Fibroblast of skin of abdomen (primary cell): Measurements from ENCODE around the gene TNC. TPM values are rescaled to one million over a fixed set of nuclear protein-coding genes. Genes with fewer than 3 reads are reported as not detected.

Experiments used
- DNase-seq: peaks from one replicate; pipeline ENCODE4 v3.0.0-alpha.2; 2013
- polyA plus RNA-seq, 2 experiments: library from polyadenylated mRNA; unstranded; fragments of 120-200 nt; gene quantifications; one replicate each; pipeline ENCODE4 v1.2.1, GENCODE V29; 2013; ENCODE audit not compliant: insufficient read length in 2 of 2

The TNC gene
- polyA plus RNA-seq (2013, experiment 1 of 2; ENCODE audit: insufficient read length) = 1,884 TPM
- 1,732 TPM for polyA plus RNA-seq (2013, experiment 2 of 2; ENCODE audit: insufficient read length)

DNA sequence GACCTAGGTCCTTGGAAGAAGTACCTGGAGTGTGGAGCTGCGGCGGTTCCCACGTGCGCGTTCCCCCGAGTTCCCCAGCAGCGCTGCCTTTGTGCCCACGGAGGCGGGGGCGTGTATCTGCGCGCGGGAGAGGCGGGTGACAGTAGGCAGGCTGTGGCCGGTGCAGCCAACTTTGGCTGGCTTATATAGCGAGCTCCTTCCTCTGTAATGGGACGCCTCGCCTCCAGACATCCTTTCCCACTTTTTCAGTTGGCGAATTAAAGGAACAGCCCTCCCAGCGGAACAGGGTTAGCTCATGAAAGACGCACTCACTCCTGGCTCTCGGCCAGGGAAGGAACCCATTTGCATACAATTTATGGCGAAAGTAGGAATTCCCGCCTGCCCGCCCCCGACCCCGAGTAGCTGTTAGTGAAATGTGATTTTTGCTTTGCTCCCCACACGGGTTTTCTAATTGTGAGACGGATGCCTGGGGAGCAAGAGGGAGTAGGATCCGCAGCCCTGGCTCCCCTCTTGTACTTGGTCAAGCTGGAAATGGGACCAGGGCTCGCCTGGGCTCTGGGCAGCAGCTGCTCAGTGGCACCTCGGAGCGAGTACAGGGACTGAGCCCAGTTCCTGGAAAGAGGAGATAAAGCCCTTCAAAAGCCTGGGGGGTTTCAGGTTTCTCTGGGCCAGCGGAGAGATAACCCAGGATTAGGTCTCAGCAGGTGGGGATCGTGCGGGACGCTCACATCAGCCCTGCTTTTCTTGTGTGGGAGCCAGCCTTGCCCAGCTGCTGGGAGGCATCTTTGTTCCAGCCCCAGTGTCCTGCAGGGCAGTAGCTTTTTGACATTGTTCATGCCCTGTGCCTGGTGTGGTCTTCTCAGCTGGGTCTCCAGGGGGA lies at the start of gene TNC:
Gene TNC, minus strand, starts transcription at position 159 of the 880 bp plus-strand sequence. CDS start 27,139 bp downstream, outside the sequence.
- DNase-seq = peak; percentile 99

DNA sequence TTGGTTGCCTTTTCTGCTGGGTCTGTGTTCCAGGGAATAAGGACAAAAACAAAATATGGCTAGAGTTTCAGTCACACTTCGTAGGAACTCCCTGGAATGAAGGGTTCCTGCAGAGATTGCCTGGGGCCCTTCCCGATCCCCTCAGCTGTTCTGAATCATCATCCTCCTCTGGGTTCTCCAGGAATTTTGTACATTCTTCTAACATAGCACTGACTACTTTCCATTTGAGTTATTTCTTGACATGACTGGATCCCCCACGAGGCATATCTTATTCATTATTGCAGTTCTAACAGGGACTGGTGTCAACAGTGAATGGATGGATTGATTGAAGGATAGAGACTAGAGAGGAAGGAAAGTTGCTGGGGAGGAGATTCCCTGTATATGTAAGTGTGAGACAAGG lies 49.2 kb upstream of the TNC start:
- DNase-seq = peak; percentile 96

DNA sequence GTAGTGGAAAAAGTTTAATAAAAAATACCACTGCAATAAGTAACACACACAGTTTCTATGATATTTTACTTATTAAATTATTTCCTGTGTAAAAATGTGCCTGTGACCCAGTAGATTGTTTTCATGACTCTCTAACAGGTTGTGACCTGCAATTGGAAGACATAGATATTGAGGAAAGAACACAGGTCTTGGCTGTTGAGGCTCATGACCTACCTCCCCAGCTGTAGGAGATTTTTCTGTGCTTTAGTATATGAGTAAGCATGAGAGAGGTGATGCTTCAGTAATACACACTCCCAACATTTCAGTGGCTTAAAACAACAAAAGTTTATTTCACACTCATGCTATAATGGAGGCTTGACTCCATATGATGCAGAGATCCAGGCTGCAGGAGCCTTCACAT lies 47.3 kb upstream of the TNC start:
- no peak for DNase-seq

DNA sequence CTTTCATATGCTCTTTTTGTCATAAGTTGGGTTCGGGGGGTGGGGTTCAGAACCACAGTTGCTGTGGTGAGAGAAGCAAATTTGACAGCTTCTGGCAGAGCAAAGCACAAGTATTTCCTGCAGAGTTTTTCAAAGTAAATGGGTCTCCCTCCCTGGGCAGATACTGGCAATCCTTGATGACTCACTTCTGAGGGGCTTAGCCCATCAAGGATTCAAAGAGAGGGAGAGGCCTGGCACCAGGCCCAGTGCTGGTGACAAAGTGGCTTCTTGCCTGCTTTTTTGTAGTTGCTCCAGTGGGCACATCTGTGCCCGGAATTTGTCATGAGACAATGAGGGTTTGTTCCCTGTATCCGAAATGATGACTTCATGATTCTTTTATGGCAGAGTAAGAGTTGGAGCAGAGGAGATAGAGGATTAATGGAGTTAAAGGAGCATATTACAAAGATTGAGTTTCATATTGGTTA lies 46.6 kb upstream of the TNC start:
- DNase-seq = peak; percentile 74

GRCh38 chr9:115162946-115163345 lies 45.0 kb upstream of the TNC start:
- no peak for DNase-seq

- no peak for DNase-seq
These were observed 43.5 kb upstream of the TNC start for GRCh38 chr9:115161446-115161845.

GRCh38 chr9:115158661-115159481 lies 40.9 kb upstream of the TNC start:
- peak; percentile 85 for DNase-seq

DNA sequence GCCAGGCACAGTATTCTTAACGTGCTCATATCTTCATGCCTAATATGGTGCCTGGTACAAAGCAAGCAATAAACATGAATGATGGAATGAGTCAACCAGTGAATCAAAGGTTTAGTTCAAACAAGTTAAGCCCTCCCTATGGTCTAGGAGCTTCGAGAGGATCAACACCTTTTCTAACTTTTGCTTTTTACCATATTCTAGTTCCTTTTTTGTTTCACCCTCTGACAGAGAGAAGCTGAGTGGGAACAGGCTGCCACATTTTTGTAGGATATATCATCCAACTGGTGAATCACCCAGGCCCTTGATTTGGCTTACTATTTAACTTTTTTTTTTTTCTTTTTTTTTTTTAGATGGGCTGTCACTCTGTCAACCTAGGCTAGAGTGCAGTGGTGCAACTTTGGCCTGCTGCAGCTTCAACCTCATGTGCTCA lies 39.3 kb upstream of the TNC start:
- peak; percentile 93 for DNase-seq

- DNase-seq = no peak
These were observed 37.1 kb upstream of the TNC start for GRCh38 chr9:115155037-115155436.

DNA sequence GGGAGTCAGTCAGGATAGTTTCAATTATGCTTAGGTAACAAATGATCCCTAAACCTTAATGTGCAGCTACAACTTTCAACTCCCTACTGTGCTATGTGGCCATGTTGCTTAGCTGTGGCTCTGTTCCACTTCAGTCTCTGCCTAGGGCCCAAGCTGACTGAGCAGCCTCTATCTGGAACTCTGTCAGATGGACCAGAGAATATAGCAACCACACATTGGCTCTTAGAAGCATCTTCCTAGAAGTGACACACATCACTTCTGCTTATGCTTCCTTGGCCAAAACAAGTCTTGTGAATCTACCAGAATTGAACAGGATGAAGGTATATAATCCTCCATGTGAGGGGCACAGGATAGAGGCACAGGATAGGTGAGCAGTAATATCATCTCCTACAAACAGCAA lies 36.7 kb upstream of the TNC start:
- no peak for DNase-seq

DNA sequence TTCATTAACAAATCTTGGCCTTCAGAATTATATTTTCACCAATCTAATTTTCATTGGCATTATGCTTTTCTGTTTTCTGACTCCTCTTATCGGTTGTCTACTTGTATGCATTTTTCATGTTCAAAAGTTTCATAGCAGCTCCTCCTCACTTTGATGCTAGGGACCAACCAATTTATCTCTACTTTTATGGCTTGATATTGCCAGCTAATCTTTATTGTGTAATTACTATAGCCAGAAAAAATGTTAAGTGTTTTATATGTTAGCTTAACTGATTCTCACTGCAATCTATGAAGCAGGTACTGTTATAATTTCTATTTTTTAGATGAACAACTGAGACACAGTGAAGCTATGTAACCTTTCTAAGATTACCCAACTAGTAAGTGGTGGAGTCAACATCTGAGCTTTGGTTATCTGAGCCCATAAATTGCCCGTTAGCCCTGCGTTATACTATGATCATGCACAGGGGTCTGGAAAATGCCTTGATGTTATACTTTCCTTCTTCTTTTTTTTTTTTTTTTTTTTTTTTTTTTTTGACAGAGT lies 34.4 kb upstream of the TNC start:
- no peak for DNase-seq

GRCh38 chr9:115148721-115149120 lies 30.8 kb upstream of the TNC start:
- no peak for DNase-seq

GRCh38 chr9:115146581-115147021 lies 28.6 kb upstream of the TNC start:
- DNase-seq = peak; percentile 95

- peak; percentile 85 for DNase-seq
These were observed 26.7 kb upstream of the TNC start for GRCh38 chr9:115144706-115145105.

DNA sequence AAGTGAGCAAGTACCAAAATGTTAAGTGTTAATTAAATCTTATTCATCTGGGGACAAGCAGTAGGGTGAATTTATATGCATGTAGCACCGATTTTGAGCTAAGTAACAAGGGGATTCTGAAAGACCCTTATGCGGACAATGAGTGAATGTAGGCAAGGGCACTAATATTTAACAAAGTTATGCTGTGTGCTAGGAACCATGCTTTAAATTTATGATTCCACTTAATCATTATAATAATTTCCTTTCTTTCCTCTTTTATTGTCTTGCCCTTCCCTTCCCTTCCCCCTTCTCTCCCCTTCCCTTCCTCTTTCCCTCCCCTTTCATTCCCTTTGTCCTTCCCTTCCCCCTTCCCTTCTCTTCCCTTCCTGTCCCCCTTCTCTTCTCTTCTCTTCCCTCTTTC lies 25.7 kb upstream of the TNC start:
- no peak for DNase-seq

DNA sequence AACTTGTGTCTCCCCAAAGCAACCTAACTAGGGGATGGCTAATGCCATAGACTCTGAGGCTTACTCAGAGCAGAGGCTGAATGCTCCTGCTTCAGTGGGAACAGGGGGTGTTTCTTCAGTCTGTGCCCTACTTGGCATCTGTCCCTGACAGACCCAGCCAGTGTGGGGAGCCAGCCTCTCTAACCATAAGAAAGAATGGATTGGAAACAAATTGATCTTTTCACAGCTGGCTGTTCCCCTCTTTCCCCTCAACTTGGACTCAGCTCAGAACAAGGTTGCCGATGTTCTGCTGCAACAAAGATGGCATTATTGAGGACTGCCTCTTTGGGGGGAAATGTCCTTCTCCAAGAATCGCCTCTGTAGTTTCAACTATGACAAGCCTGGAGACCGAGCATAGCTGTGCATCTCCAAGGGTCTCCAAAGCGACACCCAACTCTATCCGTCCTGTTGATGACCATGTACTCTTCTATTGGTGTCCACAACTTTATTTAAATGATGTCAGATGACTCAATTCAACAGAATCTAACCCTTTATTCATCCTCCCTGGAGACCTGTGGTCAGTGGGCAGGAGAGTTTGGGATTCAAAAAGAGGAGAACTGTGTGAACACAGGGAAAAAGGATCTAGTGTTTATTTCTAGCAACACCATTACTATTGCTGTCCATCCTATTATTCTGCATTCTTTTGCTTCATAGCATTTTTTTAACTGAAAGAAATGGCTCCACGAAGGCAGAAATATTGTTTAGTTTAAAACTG lies 24.7 kb upstream of the TNC start:
- peak; percentile 66 for DNase-seq

DNA sequence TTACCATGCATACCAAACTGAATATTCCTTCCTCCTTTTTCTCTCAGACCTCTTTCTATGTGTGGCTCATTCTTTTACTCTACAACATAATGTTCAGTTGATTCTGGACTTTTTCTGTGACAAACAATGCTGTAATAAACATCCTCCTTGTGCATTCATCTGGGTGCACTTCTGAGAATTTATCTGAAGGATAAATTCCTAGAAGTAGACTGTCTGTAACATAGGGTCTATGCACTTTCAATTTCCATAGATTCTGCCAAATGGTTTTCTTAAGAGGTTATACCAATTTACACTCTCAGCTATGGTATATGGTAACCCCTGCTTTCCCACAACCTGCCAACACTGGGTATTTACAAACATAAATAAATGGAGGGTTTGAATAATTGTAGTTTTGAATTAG lies 24.1 kb upstream of the TNC start:
- DNase-seq = no peak

DNA sequence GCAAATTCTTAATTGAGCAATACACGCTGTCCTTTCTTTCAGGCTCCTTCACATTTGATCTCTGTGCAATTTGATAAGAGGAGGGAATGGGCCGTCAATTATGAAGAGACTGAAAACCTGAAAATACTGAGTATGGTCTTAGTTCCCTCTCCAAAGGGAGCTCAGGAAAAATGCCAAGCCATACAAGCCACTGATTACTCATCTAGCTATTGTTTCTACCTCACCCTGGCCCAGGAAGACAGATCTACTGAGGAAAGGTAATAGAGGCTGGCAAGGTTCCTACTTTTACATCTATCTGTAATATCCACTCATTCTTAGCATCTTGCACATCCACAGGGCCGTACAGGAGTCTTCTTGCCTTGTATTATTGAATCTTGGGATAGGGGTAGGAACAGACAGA lies 23.7 kb upstream of the TNC start:
- no peak for DNase-seq

- DNase-seq = no peak
These were observed 20.2 kb upstream of the TNC start for GRCh38 chr9:115138151-115138550.

- DNase-seq = no peak
These were observed 19.6 kb upstream of the TNC start for GRCh38 chr9:115137526-115137925.

DNA sequence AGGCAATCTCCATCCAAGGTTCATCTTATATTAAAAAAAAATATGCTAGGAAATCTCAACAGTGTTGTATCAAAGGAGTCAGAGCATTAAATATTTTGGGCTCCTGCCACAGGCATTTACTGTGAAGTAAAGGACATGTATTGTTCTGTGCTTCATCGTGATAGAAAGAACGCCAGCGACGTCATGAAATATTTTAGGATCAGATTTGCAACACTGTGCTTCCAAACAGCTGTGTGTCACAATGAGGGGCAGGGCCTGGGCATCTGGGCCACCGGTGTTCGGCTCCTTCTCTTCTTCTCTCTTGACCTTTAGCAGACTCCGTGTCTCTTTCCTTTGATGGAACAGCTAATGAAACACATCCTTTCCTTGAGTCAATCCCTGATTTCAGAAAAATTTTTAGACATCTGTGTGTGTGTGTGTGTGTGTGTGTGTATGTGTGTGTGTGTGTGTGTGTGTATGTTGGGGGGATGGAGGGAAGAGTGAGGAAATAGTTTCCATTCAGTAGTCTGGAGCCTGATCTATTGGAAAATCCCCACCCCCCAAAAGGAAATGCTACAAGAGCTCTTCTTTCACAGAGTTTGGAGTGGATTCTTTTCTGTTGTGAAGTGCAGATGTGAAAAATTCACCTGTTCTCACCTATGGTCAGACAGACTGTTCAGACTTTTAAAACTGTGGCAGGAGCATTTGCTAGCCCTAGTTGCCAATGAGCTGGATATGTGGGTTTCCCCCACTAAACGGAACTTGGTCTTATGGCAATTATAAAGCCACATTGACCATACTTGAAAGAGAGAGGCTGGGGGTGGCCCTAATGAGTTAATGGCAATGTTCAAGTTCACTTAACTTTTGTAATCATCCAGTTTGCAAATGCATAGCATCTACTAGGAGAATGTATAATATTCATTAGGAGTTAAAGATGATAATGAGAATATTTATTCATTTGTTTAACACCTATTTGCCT lies 18.1 kb upstream of the TNC start:
- DNase-seq = peak; percentile 87
